Neutrophil (primary cell): ENCODE data around the gene PACS2.

Experiments used
- H3K27ac ChIP-seq: fragments of 200-600 bp; sonication (generic); 2 replicates; pipeline ENCODE4 v1.5.1; 2016; ENCODE audit warnings: mild to moderate bottlenecking, moderate library complexity
- H3K27me3 ChIP-seq: fragments of 200-600 bp; sonication (generic); 2 replicates; pipeline ENCODE4 v1.6.0; 2016; ENCODE audit warnings: mild to moderate bottlenecking
- H3K36me3 ChIP-seq: fragments of 200-600 bp; sonication (generic); 2 replicates; pipeline ENCODE4 v1.5.1; 2017
- H3K4me1 ChIP-seq, 2 experiments: fragments of 200-600 bp in 1 of 2; sonication (generic) in 1 of 2; 1 replicate in 1 of 2; 2 replicates in 1 of 2; pipeline versions ENCODE4 v1.5.1 to v1.6.1; 2013 to 2016; ENCODE audit warnings: low read depth in 1 of 2, low read length in 1 of 2, mild to moderate bottlenecking in 1 of 2, moderate library complexity in 1 of 2; ENCODE audit not compliant: control insufficient read depth in 1 of 2, insufficient read depth in 1 of 2
- H3K4me3 ChIP-seq, 2 experiments: fragments of 200-600 bp in 1 of 2; sonication (generic) in 1 of 2; 1 replicate in 1 of 2; 2 replicates in 1 of 2; pipeline ENCODE4 v1.5.1; 2013 to 2016; ENCODE audit warnings: low read depth in 1 of 2, low read length in 1 of 2, mild to moderate bottlenecking in 1 of 2, moderate library complexity in 1 of 2
- H3K9me3 ChIP-seq: fragments of 200-600 bp; sonication (generic); 2 replicates; pipeline ENCODE4 v1.5.1; 2016
- TF ChIP-seq, protein P1 (sequence below): fragments of 200-600 bp; sonication (generic); IDR thresholded peaks from 2 replicates; pipeline ENCODE4 v1.5.1; 2016; ENCODE audit warnings: antibody characterized with exemption

Gene PACS2

DNA sequence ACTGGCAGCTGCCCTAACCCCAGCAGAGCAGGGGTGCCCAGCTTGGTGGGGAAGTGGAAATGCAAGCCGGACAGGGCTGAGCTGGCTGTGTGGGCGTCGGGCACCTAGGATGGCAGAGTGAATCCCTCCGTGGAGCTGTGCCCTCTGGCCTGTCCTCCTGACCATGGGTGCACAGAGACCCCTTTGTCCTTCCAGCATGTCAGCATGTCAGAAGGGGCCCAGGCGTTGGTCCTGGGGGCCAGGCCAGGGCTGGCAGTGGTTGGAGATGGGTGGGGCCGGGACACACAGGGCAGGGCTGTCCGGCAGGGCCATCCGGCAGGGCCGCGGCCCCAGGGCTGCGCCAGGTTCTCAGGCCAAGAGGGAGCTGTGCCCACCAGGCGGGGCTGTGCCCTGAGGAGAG, 75.0 kb downstream of the PACS2 start:
- H3K27me3 ChIP-seq = no peaks in the 10 kb centered on the region
- no peaks in the 10 kb centered on the region for H3K9me3 ChIP-seq
- H3K36me3 ChIP-seq = peaks cover 5% of the 10 kb centered on the region
- H3K27ac ChIP-seq = no peak overlapping the region
- TF ChIP-seq, protein P1, sequence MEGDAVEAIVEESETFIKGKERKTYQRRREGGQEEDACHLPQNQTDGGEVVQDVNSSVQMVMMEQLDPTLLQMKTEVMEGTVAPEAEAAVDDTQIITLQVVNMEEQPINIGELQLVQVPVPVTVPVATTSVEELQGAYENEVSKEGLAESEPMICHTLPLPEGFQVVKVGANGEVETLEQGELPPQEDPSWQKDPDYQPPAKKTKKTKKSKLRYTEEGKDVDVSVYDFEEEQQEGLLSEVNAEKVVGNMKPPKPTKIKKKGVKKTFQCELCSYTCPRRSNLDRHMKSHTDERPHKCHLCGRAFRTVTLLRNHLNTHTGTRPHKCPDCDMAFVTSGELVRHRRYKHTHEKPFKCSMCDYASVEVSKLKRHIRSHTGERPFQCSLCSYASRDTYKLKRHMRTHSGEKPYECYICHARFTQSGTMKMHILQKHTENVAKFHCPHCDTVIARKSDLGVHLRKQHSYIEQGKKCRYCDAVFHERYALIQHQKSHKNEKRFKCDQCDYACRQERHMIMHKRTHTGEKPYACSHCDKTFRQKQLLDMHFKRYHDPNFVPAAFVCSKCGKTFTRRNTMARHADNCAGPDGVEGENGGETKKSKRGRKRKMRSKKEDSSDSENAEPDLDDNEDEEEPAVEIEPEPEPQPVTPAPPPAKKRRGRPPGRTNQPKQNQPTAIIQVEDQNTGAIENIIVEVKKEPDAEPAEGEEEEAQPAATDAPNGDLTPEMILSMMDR = no peak
- peaks cover 22 to 24% of the 10 kb centered on the region in 2 experiments for H3K4me1 ChIP-seq
- H3K4me3 ChIP-seq = no peak overlapping the region

DNA sequence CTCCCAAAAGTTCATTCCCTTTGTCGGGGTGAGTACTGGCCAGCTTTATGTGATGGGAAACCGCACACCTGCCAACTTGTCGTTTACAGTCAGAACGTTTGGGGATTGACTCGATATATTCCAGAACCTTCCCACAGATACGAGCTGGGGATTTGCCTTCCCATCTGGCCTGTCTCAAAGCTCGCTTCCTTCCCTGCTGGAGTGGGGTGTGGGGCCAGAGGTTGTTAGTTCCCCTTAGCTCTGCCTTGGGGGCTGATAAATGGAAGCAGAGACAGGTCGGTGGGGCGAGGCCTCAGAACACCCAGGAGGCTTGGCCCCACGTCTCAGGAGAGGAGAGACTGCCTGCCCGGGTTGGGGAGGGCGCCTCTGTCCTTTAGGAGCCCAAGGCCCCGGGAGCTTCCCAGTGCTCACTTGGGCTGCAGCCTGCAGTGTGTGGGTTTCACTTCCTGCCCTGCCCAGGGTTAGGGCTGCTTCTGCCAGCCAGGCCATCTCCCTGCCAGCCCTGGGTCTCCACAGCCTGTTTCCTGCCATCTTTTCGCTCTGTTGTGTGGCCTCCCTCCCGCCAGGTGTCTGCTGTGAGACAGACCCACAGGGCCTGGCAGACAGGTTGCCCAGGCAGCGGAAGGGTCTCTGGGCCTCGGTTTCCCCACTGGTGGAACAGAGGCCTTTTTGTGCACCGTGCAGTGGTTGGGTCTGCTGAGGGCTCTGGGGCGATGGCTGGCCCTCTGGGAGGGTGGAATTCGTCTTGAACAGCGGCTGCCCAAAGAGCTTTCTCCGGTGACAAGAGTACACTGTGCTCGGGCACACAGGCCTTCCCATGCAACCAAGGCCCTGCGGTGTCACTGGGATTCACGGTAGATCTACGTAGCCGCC, 75.7 kb downstream of the PACS2 start:
- TF ChIP-seq, protein P1 = no peak
- Histone ChIP-seq H3K4me3 (no peak overlapping the region), H3K9me3 (no peaks in the 10 kb centered on the region), H3K36me3 (no peaks in the 10 kb centered on the region), H3K27ac (peak overlapping the region; percentile 35), H3K4me1 (peaks cover 23 to 25% of the 10 kb centered on the region in 2 experiments), H3K27me3 (no peaks in the 10 kb centered on the region)

DNA sequence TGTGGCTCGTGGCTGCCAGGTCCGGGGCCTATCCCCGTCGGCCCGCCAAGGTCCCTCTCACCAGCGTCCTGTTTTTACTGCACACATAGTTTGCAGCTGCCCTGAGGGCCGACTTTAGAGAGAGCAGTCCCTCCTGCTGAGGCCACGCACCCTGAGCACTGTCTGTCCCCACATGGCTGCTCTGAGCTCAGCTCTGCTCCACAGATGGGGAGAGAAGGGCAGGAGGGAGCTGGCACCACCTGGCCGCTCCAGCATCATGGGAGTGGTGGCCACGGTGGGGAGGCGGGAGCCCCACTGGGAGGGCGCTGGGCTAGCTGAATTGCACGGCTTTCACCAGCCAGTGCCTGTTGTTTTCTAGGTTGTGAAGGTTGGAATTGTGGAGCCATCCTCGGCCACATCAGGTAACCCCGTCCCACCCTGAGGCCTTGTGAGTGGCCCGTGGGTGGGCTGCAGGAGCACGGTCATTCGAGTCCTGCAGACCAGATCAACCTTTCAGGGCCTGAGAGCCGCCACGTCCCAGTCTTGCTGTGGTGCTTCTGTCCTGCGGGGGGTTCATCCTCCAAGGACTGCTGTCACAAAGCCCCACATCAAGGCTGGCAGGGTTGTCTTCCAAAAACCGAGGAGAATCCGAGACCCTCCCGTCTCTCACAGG, 76.4 kb downstream of the PACS2 start:
- H3K4me1 ChIP-seq = peaks cover 23 to 25% of the 10 kb centered on the region in 2 experiments
- TF ChIP-seq, protein P1 = no peak
- no peak overlapping the region for H3K27ac ChIP-seq
- no peak overlapping the region for H3K4me3 ChIP-seq
- no peaks in the 10 kb centered on the region for H3K27me3 ChIP-seq
- no peaks in the 10 kb centered on the region for H3K9me3 ChIP-seq
- no peaks in the 10 kb centered on the region for H3K36me3 ChIP-seq

DNA sequence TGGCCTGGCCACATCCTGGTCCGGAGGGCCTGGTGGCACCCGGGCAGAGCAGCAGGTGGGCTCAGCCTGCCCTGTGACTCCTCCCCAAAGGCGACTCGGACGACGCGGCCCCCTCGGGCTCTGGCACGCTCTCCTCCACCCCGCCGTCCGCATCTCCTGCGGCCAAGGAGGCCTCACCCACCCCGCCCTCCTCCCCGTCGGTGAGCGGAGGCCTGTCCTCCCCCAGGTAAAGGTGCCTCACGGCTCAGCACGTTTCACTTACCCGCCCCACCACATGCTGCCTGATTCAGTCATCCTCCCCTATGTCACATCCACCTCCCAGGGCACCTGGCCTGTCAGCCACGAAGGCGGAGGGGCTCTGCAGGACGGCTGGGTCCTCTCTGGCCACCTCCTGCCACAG, 77.0 kb downstream of the PACS2 start:
- Histone ChIP-seq H3K4me1 (peaks cover 23 to 25% of the 10 kb centered on the region in 2 experiments), H3K27me3 (no peaks in the 10 kb centered on the region), H3K4me3 (no peak overlapping the region), H3K27ac (no peak overlapping the region), H3K36me3 (no peaks in the 10 kb centered on the region), H3K9me3 (no peaks in the 10 kb centered on the region)
- TF ChIP-seq, protein P1 = no peak

DNA sequence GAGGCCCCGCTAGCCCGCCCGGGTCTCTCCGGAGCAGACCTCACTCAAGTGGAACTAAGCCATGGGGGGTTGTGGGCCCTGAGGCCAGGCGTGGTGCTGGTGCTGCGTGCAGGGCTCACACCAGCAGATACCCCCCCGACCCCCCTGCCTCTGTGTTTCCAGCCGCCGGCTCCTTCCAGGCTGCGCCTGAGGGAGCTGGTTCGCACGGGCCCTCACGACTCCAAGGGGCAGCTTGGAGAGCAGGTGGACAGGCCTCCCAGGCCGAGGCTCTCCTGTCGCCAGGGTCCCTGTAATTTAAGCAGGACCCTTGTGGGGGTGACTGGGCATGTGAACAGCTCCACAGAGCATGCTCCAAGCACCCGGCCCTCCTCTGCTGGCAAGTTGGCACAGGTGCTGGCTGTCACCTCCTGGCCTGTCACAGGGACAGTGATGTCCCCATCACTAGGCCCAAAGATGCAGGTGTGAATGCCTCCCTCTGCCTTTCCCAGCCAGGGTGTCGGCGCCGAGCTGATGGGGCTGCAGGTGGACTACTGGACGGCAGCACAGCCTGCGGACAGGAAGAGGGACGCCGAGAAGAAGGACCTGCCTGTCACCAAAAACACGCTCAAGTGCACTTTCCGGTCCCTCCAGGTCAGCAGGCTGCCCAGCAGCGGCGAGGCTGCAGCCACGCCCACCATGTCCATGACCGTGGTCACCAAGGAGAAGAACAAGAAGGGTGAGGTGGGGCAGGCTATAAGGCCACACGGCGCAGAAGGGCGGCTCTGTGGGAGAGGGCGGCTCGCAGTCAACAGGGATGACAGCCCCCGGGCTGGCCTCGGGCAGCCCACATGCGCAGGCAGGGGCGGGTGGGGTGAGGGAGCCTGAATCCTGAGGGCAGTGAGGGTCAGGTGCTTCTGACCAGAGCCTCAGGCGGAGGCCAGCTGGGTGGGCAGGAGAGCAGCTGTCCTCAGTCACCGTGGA, 77.9 kb downstream of the PACS2 start:
- TF ChIP-seq, protein P1 = no peak
- Histone ChIP-seq H3K4me3 (no peak overlapping the region), H3K4me1 (peaks cover 24 to 25% of the 10 kb centered on the region in 2 experiments), H3K9me3 (no peaks in the 10 kb centered on the region), H3K27me3 (no peaks in the 10 kb centered on the region), H3K36me3 (no peaks in the 10 kb centered on the region), H3K27ac (no peak overlapping the region)
